HepG2 (cell line): ENCODE data around the gene POC1A. TPM values are rescaled to one million over a fixed set of nuclear protein-coding genes. Genes with fewer than 3 reads are reported as not detected.

Experiments used
- ATAC-seq: fragments of 200-7000 bp; cut with Tn5 transposase; 3 replicates; pipeline ENCODE4 v1.9.1; 2020; ENCODE audit warnings: mild to moderate bottlenecking, moderate library complexity
- BruUV-seq: library from RNA; stranded (reverse); fragments of 400-500 nt; replicated peaks from 2 replicates; lab custom pipeline; 2021; lab: Mats Ljungman, UMichigan
- CTCF ChIA-PET: fragments of 300-600 bp; formaldehyde crosslinking; extraction: SDS; loops from one replicate; lab custom pipeline; 2021; ENCODE audit warnings: low total read pairs, inconsistent platforms, low intra/inter-chr PET ratio; lab: Yijun Ruan, JAX
- POLR2A ChIA-PET: fragments of 350-600 bp; sonication (Branson Sonifier 250); formaldehyde crosslinking; loops from one replicate; lab custom pipeline; 2020; ENCODE audit warnings: antibody characterized with exemption, inconsistent platforms; lab: Yijun Ruan, JAX
- DNase-seq: peaks from one replicate; pipeline ENCODE4 v3.0.0-alpha.2; 2015; ENCODE audit warnings: low spot score
- FAIRE-seq: peaks from 3 replicates; lab custom pipeline; 2011; peaks lifted over from hg19 to GRCh38; lab: Jason Lieb, UNC
- H2AFZ ChIP-seq: one replicate; pipeline ENCODE4 v1.6.1; 2011; ENCODE audit warnings: low read length, inconsistent platforms
- H3K27ac ChIP-seq: fragments of 300-600 bp; 3 replicates; pipeline ENCODE4 v1.8.0; 2011; ENCODE audit warnings: mixed run types, mild to moderate bottlenecking, mixed read lengths, low read length, inconsistent platforms; ENCODE audit not compliant: insufficient read depth; ENCODE audit errors: extremely low read length
- H3K27me3 ChIP-seq, 2 experiments: fragments of 200-600 bp in 1 of 2; 2 replicates in 1 of 2; 3 replicates in 1 of 2; pipeline versions ENCODE4 v1.6.0 to v1.8.0; 2011; ENCODE audit warnings: low read length in 2 of 2, mild to moderate bottlenecking in 2 of 2, moderate library complexity in 2 of 2, inconsistent platforms in 1 of 2; ENCODE audit not compliant: insufficient read depth in 2 of 2, control insufficient read depth in 1 of 2
- H3K36me3 ChIP-seq, 2 experiments: fragments of 200-600 bp in 1 of 2; replicated peaks in 1 of 2; 2 replicates in 1 of 2; 3 replicates in 1 of 2; pipeline versions ENCODE4 v1.5.1 to v1.8.0; 2011; ENCODE audit warnings: low read length in 2 of 2, inconsistent platforms in 1 of 2; ENCODE audit not compliant: insufficient read depth in 2 of 2, control insufficient read depth in 1 of 2
- H3K4me1 ChIP-seq: 2 replicates; pipeline ENCODE4 v1.5.1; 2012; ENCODE audit warnings: low read length, inconsistent platforms; ENCODE audit not compliant: insufficient read depth
- H3K4me2 ChIP-seq: 2 replicates; pipeline ENCODE4 v1.6.0; 2011; ENCODE audit warnings: low read depth, low read length, inconsistent platforms
- H3K4me3 ChIP-seq, 3 experiments: fragments of 200-600 bp in 1 of 3; sonication (generic), shearing (Covaris generic) in 1 of 3; replicated peaks in 1 of 3; 2 replicates each; pipeline ENCODE4 v1.5.1; 2011 to 2016; ENCODE audit warnings: low read length in 3 of 3, inconsistent platforms in 2 of 3, low read depth in 2 of 3, mild to moderate bottlenecking in 2 of 3, control low read depth in 1 of 3, mixed read lengths in 1 of 3; ENCODE audit not compliant: insufficient read depth in 1 of 3
- H3K79me2 ChIP-seq: one replicate; pipeline ENCODE4 v1.6.1; 2011; ENCODE audit warnings: low read length, inconsistent platforms; ENCODE audit not compliant: insufficient read depth
- H3K9ac ChIP-seq: 2 replicates; pipeline ENCODE4 v1.6.0; 2011; ENCODE audit warnings: mild to moderate bottlenecking, low read depth, low read length, inconsistent platforms; ENCODE audit not compliant: insufficient read depth
- H3K9me3 ChIP-seq: 2 replicates; pipeline ENCODE4 v1.5.1; 2012; ENCODE audit warnings: mild to moderate bottlenecking, low read length
- H4K20me1 ChIP-seq: 2 replicates; pipeline ENCODE4 v1.6.0; 2011; ENCODE audit warnings: inconsistent platforms, mild to moderate bottlenecking, low read length, moderate library complexity; ENCODE audit not compliant: insufficient read depth
- ARNTL ChIP-seq: sonication (generic); formaldehyde crosslinking; IDR thresholded peaks from 2 replicates; pipeline ENCODE4 v1.4.0; 2020; ENCODE audit warnings: mild to moderate bottlenecking, missing genetic modification reagents
- ETV5 ChIP-seq: IDR thresholded peaks from 2 replicates; pipeline ENCODE4 v1.6.1; 2018; ENCODE audit warnings: missing biosample characterization, missing genetic modification reagents, inconsistent platforms, borderline replicate concordance
- MAFF ChIP-seq: IDR thresholded peaks from 2 replicates; pipeline ENCODE4 v1.6.1; 2011; ENCODE audit warnings: low read depth, low read length, improper control_type of control experiment
- NCOA5 ChIP-seq: sonication (generic); formaldehyde crosslinking; IDR thresholded peaks from 2 replicates; pipeline ENCODE4 v1.4.0; 2020; ENCODE audit warnings: missing genetic modification reagents
- REPIN1 ChIP-seq: sonication (generic); formaldehyde crosslinking; IDR thresholded peaks from 2 replicates; pipeline ENCODE4 v1.8.0; 2022; ENCODE audit warnings: missing genetic modification reagents, low read depth, mild to moderate bottlenecking, borderline replicate concordance
- SRSF1 ChIP-seq: fragments of 200-400 bp; formaldehyde crosslinking; optimal IDR thresholded peaks from 2 replicates; pipeline ENCODE3; 2017; ENCODE audit warnings: mild to moderate bottlenecking, low read depth, low read length, moderate library complexity
- STAG1 ChIP-seq: sonication (generic); formaldehyde crosslinking; IDR thresholded peaks from 2 replicates; pipeline ENCODE4 v1.4.0; 2020; ENCODE audit warnings: missing genetic modification reagents
- STAT5B ChIP-seq: sonication (generic); formaldehyde crosslinking; IDR thresholded peaks from 2 replicates; pipeline ENCODE4 v1.4.0; 2020; ENCODE audit warnings: missing genetic modification reagents
- TEAD3 ChIP-seq: optimal IDR thresholded peaks from 2 replicates; pipeline ENCODE3; 2016; ENCODE audit warnings: borderline replicate concordance
- ZFP1 ChIP-seq: IDR thresholded peaks from 2 replicates; pipeline ENCODE4 v1.6.1; 2016
- ZFP62 ChIP-seq: sonication (generic); formaldehyde crosslinking; IDR thresholded peaks from 2 replicates; pipeline ENCODE4 v1.4.0; 2020; ENCODE audit warnings: missing genetic modification reagents
- ZNF230 ChIP-seq: sonication (generic); formaldehyde crosslinking; IDR thresholded peaks from 2 replicates; pipeline ENCODE4 v1.4.0; 2020; ENCODE audit warnings: mild to moderate bottlenecking, missing genetic modification reagents
- ZNF768 ChIP-seq: sonication (generic); formaldehyde crosslinking; IDR thresholded peaks from 2 replicates; pipeline ENCODE4 v1.4.0; 2020; ENCODE audit warnings: missing genetic modification reagents
- ZNF839 ChIP-seq: sonication (generic); formaldehyde crosslinking; IDR thresholded peaks from 2 replicates; pipeline ENCODE4 v1.4.0; 2020; ENCODE audit warnings: missing genetic modification reagents, mild to moderate bottlenecking, borderline replicate concordance
- WGBS: methylation state at CpG from one replicate; pipeline ENCODE4 v1.1.6; 2017; ENCODE audit warnings: low lambda C conversion rate; 5-methylcytosine and 5-hydroxymethylcytosine counted together
- in situ Hi-C: cut with HindIII; loops from 2 replicates; pipeline ENCODE4 v1.10.0; 2017; ENCODE audit warnings: low pct_unique_long_range_greater_than_20kb; ENCODE audit not compliant: extremely low pct_ligation_motif_present
- intact Hi-C: fragments of 100-400 bp; cut with micrococcal nuclease; formaldehyde crosslinking; loops from one replicate; pipeline ENCODE4 v1.10.0; 2022; ENCODE audit not compliant: unreplicated experiment
- polyA plus RNA-seq, 8 experiments: library from polyadenylated mRNA; depleted of rRNA in 3 of 8; stranded (reverse) in 7 of 8; unstranded in 1 of 8; fragments of >200 nt; fragmentation: Illumina TruSeq in 4 of 8; extraction: Trizol in 4 of 8; gene quantifications; 2 replicates each; pipeline versions ENCODE4 v1.2.1 to v1.2.3, GENCODE V29; 2011 to 2016; ENCODE audit warnings: low read depth in 4 of 8, missing spikeins in 1 of 8, mixed read lengths in 1 of 8; ENCODE audit not compliant: insufficient read depth in 1 of 8
- total RNA-seq, 5 experiments: library from RNA; depleted of rRNA; stranded (reverse); fragments of >200 nt; fragmentation: Illumina TruSeq; extraction: Trizol; gene quantifications; 2 replicates each; pipeline ENCODE4 v1.2.3, GENCODE V29; 2016; ENCODE audit warnings: low read depth in 1 of 5
- TF ChIP-seq, protein P1 (sequence below): sonication (generic); formaldehyde crosslinking; IDR thresholded peaks from 2 replicates; pipeline ENCODE4 v1.5.0; 2020; ENCODE audit warnings: mild to moderate bottlenecking, missing genetic modification reagents, moderate library complexity
- TF ChIP-seq, protein P2 (sequence below): sonication (generic); formaldehyde crosslinking; IDR thresholded peaks from 2 replicates; pipeline ENCODE4 v1.4.0; 2020; ENCODE audit warnings: mild to moderate bottlenecking, missing genetic modification reagents
- TF ChIP-seq, protein P3 (sequence below): fragments of 450-650 bp; IDR thresholded peaks from 2 replicates; pipeline ENCODE4 v1.6.1; 2016

Gene POC1A
- total and polyA plus RNA-seq, 2 of the 13 experiments (the other 11 are each of a cell fraction or from before 2014, with no cell fraction given) = 14.6 to 20.0 TPM

DNA sequence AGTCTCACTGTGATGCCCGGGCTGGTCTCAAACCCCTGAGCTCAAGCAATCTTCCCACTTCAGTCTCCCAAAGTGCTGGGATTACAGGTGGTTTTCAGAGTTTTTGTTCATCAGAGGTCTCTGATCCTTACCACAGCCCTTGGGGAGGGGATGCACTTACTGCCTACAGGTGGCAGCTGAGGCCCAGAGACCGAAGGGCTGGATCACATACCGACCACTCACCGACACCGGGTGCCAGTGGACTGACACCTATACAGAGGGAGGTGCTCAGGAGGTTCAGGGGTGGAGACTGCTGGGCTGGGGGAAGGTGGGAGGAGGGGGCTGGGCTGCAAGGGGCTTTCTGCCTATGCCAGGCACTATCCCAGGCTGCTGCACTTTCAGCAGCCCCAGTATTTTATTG, 117.4 kb downstream of the POC1A start:
- WGBS = 67% methylated on average over 1 of the region's 5 CpGs
- intact Hi-C loops = loop anchor here (2.0 kb wide), 2 partner anchors 20 to 32 kb away; partner anchors contain the start of gene DUSP7
- Histone ChIP-seq H2AFZ (no peak overlapping the region), H3K9me3 (no peaks in the 10 kb centered on the region), H4K20me1 (no peaks in the 10 kb centered on the region), H3K27me3 (no peaks in the 10 kb centered on the region), H3K4me2 (no peak overlapping the region), H3K4me3 (no peak overlapping the region), H3K36me3 (no peaks in the 10 kb centered on the region), H3K9ac (no peak overlapping the region), H3K79me2 (no peaks in the 10 kb centered on the region)
- BruUV-seq = no TSS peak
- in situ Hi-C loops = no loop called here
- DNase-seq (peak; percentile 46), FAIRE-seq (peak; percentile 32)
- ChIA-PET CTCF (no interaction called here), POLR2A (no interaction called here)
- TF ChIP-seq ZNF230 = no peak
- TF ChIP-seq ZFP1 (CRISPR knock-in tag) = no peak
- no peak for TF ChIP-seq NCOA5
- TF ChIP-seq, protein P1, sequence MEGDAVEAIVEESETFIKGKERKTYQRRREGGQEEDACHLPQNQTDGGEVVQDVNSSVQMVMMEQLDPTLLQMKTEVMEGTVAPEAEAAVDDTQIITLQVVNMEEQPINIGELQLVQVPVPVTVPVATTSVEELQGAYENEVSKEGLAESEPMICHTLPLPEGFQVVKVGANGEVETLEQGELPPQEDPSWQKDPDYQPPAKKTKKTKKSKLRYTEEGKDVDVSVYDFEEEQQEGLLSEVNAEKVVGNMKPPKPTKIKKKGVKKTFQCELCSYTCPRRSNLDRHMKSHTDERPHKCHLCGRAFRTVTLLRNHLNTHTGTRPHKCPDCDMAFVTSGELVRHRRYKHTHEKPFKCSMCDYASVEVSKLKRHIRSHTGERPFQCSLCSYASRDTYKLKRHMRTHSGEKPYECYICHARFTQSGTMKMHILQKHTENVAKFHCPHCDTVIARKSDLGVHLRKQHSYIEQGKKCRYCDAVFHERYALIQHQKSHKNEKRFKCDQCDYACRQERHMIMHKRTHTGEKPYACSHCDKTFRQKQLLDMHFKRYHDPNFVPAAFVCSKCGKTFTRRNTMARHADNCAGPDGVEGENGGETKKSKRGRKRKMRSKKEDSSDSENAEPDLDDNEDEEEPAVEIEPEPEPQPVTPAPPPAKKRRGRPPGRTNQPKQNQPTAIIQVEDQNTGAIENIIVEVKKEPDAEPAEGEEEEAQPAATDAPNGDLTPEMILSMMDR = peak; percentile 65
- TF ChIP-seq STAT5B (CRISPR knock-in tag) = no peak
- TF ChIP-seq, protein P2, sequence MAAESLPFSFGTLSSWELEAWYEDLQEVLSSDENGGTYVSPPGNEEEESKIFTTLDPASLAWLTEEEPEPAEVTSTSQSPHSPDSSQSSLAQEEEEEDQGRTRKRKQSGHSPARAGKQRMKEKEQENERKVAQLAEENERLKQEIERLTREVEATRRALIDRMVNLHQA = no peak
- TF ChIP-seq, protein P3, sequence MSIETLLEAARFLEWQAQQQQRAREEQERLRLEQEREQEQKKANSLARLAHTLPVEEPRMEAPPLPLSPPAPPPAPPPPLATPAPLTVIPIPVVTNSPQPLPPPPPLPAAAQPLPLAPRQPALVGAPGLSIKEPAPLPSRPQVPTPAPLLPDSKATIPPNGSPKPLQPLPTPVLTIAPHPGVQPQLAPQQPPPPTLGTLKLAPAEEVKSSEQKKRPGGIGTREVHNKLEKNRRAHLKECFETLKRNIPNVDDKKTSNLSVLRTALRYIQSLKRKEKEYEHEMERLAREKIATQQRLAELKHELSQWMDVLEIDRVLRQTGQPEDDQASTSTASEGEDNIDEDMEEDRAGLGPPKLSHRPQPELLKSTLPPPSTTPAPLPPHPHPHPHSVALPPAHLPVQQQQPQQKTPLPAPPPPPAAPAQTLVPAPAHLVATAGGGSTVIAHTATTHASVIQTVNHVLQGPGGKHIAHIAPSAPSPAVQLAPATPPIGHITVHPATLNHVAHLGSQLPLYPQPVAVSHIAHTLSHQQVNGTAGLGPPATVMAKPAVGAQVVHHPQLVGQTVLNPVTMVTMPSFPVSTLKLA = no peak
- TF ChIP-seq ARNTL (CRISPR knock-in tag) = no peak
- no peak for TF ChIP-seq SRSF1
- no peak for TF ChIP-seq MAFF
- no peak for TF ChIP-seq ETV5
- peak; percentile 65 for TF ChIP-seq TEAD3
- TF ChIP-seq REPIN1 (CRISPR knock-in tag) = no peak
- TF ChIP-seq ZNF768 = peak; percentile 32; the same call in 1 of the 2 replicates
- no peak for TF ChIP-seq ZNF839 (CRISPR knock-in tag)
- TF ChIP-seq ZFP62 (CRISPR knock-in tag) = no peak
- TF ChIP-seq STAG1 = peak; percentile 61
- TF ChIP-seq, all 625 proteins: peak for 4
- ATAC-seq = peak; percentile 33
- no peak overlapping the region for H3K27ac ChIP-seq
- H3K4me1 ChIP-seq = peaks cover 92% of the 10 kb centered on the region
